Lower leg skin (tissue), 4 donors: ENCODE data around the gene ROR1. TPM values are rescaled to one million over a fixed set of nuclear protein-coding genes. Genes with fewer than 3 reads are reported as not detected.

ENCODE experiments used
- DNase-seq, 2 donors: peaks; one replicate each; pipeline ENCODE4 v3.0.0-alpha.2; 2019; ENCODE audit warnings: low spot score in 2 of 2
- H3K4me3 ChIP-seq: fragments of 200-600 bp; sonication (generic); 2 replicates; pipeline ENCODE4 v1.5.1; 2017; ENCODE audit warnings: mild to moderate bottlenecking, low read depth; ENCODE audit not compliant: poor library complexity, severe bottlenecking
- POLR2A ChIP-seq, 2 donors: fragments of 450-650 bp; IDR thresholded peaks; one replicate each; pipeline ENCODE4 v1.6.1; 2016 to 2017; ENCODE audit warnings: antibody characterized with exemption in 2 of 2, mild to moderate bottlenecking in 1 of 2, moderate library complexity in 1 of 2
- WGBS, 2 donors: methylation state at CpG; one replicate each; pipeline ENCODE4 v1.1.5; 2018; 5-methylcytosine and 5-hydroxymethylcytosine counted together
- intact Hi-C: fragments of 100-400 bp; cut with DNase I; formaldehyde crosslinking; loops from one replicate; pipeline ENCODE4 v1.15.0; 2023; ENCODE audit warnings: low total_unique reads
- total RNA-seq, 4 donors: library from RNA; depleted of rRNA; stranded (reverse); fragments of >200 nt; gene quantifications; one replicate each; pipeline ENCODE4 v1.1.0, GENCODE V29; 2016
- TF ChIP-seq, protein P1 (sequence below), 3 donors: fragments of 450-650 bp; IDR thresholded peaks; one replicate each; pipeline ENCODE4 v1.5.1; 2016; ENCODE audit warnings: antibody characterized with exemption in 3 of 3, mild to moderate bottlenecking in 3 of 3, moderate library complexity in 2 of 3

Gene ROR1
- total RNA-seq, 4 donors from 2014 or later, result 12.9 to 28.6 (median 22.5) TPM

DNA sequence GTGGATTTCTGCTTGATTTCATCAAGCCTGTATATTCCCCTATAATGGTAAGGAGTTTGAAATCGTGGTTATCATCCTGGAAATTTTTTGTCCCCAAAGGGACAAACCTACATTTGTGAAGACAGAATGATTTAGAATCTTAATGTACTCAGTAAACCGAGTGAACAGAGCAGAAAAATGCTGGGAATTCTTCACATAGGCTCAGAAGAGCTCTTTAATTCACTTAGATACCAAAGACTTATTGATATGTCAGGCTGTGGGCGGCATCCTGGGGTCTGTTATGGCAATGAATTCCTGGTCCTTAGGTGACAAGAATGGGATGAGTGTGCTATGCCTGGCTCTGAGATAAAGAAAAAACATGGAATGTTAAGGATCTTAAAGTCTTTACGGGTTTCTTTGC is 74.9 kb downstream of the ROR1 start:
- intact Hi-C loops, result no loop called here
- no peak for TF ChIP-seq POLR2A (IDR thresholded peaks at IDR 0.05)
- TF ChIP-seq, protein P1, sequence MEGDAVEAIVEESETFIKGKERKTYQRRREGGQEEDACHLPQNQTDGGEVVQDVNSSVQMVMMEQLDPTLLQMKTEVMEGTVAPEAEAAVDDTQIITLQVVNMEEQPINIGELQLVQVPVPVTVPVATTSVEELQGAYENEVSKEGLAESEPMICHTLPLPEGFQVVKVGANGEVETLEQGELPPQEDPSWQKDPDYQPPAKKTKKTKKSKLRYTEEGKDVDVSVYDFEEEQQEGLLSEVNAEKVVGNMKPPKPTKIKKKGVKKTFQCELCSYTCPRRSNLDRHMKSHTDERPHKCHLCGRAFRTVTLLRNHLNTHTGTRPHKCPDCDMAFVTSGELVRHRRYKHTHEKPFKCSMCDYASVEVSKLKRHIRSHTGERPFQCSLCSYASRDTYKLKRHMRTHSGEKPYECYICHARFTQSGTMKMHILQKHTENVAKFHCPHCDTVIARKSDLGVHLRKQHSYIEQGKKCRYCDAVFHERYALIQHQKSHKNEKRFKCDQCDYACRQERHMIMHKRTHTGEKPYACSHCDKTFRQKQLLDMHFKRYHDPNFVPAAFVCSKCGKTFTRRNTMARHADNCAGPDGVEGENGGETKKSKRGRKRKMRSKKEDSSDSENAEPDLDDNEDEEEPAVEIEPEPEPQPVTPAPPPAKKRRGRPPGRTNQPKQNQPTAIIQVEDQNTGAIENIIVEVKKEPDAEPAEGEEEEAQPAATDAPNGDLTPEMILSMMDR (IDR thresholded peaks at IDR 0.05), result no peak
- no peak overlapping the region for H3K4me3 ChIP-seq
- no peak for DNase-seq
- WGBS, 2 donors, result 74 to 82% methylated on average over 4 of the region's 4 CpGs

DNA sequence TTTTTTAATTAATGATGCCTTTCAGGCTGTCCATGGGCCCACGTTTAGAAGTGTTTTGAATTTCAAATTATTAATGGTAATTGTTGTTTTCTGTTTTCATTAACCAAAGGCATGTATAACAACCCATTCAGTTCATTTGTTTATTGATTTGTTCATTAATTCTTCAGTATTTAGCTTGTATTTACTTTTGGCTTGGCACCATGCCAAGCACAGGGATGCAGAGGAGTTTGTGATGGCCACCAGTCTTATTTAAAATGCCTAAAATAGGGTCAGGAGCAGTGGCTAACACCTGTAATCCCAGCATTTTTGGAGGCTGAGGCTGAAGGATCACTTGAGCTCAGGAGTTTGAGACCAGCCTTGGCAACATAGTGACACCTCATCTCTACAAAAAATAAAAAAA is 75.3 kb downstream of the ROR1 start:
- TF ChIP-seq, protein P1 (IDR thresholded peaks at IDR 0.05), result no peak
- no peak for TF ChIP-seq POLR2A (IDR thresholded peaks at IDR 0.05)
- no peak for DNase-seq
- intact Hi-C loops, result no loop called here
- H3K4me3 ChIP-seq, result no peak overlapping the region
- 76 to 85% methylated on average over 1 of the region's 1 CpG for WGBS, 2 donors

DNA sequence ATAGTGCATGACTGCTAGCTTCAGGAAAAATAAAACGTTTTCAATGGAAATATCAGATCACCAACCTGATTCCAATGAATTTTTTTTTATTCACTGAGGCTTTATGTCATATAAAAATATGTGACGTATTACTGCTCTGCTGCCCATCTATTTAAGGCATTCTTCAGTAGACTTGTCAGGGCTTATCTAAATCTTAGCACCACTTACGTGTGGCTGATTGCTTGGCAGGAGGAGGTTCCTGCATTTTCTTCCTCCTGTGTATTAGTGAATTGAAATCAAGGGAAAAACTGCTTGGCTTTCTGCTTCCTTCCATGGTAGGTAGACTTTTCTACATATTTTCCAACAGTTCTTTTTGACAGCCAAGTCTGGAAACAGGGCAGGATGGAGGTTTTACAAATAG is 80.3 kb downstream of the ROR1 start:
- intact Hi-C loops, result no loop called here
- TF ChIP-seq, protein P1 (IDR thresholded peaks at IDR 0.05), result no peak
- TF ChIP-seq POLR2A (IDR thresholded peaks at IDR 0.05), result no peak
- no peak for DNase-seq
- WGBS, 2 donors, result 49 to 51% methylated on average over 3 of the region's 3 CpGs
- no peak overlapping the region for H3K4me3 ChIP-seq

DNA sequence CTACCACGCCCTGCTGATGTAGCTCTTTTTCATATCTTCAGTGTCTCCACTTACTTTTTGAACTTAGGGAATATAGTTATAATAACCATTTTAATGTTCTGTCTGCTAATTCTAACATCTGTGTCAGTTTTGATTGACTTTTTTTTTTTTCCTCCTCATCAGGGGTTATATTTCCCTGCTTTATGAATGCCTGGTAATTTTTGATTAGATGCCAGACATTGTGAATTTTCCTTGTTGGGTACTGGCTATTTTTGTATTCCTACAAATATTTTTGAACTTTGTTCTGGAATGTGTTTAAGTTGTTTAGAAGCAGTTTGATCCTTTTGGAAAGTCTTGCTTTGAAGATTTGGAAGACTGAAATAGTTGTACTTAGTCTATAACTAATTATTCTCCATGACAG is 82.1 kb downstream of the ROR1 start:
- TF ChIP-seq, protein P1 (IDR thresholded peaks at IDR 0.05), result no peak
- TF ChIP-seq POLR2A (IDR thresholded peaks at IDR 0.05), result no peak
- no peak for DNase-seq
- no peak overlapping the region for H3K4me3 ChIP-seq
- intact Hi-C loops, result no loop called here
- WGBS, 2 donors, result 97 to 100% methylated on average over 1 of the region's 1 CpG

DNA sequence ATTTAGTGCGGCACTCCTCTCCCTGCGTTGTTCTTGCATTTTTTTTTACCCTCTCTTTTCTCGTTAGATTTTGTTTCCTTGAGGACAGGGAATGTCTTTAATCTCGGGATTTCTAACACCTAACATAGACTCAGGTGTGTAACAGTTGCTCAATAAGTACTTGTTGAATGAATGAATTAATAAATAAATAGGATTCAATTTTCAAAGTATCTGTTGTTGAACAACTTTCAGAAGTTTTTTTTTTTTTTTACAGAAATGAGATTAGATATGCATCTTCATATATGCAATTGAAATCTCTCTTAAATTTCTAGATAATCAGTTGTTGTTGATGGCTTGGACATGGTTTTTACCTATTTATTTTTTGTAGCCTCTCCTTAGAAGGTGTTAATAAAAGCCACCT is 83.1 kb downstream of the ROR1 start:
- WGBS, 2 donors, result 90 to 95% methylated on average over 4 of the region's 4 CpGs
- intact Hi-C loops, result no loop called here
- DNase-seq, result no peak
- no peak overlapping the region for H3K4me3 ChIP-seq
- TF ChIP-seq, protein P1 (IDR thresholded peaks at IDR 0.05), result no peak
- no peak for TF ChIP-seq POLR2A (IDR thresholded peaks at IDR 0.05)

DNA sequence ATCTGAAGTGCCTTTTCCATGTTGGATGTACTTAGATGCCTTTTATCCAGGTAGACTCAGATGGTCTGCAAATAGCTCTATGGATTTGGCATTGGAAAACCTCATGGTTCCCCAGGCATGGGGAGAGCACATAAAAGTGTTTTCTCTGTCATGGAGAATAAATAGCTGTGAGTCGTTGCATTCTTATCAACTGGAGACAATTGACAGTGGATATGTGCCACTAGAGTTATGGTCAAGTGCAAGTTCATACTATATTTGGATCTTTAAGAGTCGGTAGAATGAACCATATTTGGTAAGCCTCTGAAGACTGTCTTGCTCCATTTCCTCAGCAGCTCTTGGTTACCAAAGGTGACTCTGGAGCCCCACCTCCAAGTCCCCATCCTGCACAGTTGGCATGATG is 83.7 kb downstream of the ROR1 start:
- TF ChIP-seq, protein P1 (IDR thresholded peaks at IDR 0.05), result no peak
- no peak for TF ChIP-seq POLR2A (IDR thresholded peaks at IDR 0.05)
- WGBS, 2 donors, result 80 to 90% methylated on average over 2 of the region's 2 CpGs

More for the DNA sequence above, 83.7 kb downstream of the ROR1 start:
- DNase-seq, result no peak
- intact Hi-C loops, result no loop called here
- no peak overlapping the region for H3K4me3 ChIP-seq
